SH-SY5Y (cell line): ENCODE measurements around the gene ARG2.

Source experiments
- GATA2 ChIP-seq: IDR thresholded peaks from 2 replicates; pipeline ENCODE4 v1.6.1; 2011; ENCODE audit warnings: mild to moderate bottlenecking, low read depth, low read length
- GATA3 ChIP-seq: IDR thresholded peaks from 2 replicates; pipeline ENCODE4 v1.6.1; 2011; ENCODE audit warnings: low read depth, mild to moderate bottlenecking, low read length, moderate library complexity

Gene ARG2

DNA sequence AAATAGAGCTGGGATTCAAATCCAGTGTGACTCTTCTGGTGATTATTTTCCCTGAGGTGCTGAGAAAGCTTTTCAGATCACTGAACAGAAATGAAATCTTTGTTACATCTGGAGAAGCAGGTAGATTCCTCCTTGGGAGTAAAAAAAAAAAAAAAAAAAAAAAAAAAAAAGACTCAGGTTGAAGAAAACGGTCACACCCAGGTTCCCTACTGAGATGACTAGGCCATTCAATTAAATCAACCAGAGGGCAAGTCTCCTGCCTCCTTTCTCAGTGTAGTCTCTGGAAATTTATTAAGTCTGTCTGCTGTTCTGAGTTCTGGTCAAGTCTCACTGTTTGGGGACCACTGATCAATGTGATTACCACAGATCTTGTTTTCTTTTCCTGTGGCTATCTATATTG, 24.0 kb downstream of the ARG2 start:
- TF ChIP-seq GATA3 (no peak), GATA2 (no peak)

- TF ChIP-seq GATA2 (no peak), GATA3 (no peak)
These were observed 24.7 kb downstream of the ARG2 start for GRCh38 chr14:67644428-67644827.

GRCh38 chr14:67645414-67645813, 25.7 kb downstream of the ARG2 start:
- no peak for TF ChIP-seq GATA2
- no peak for TF ChIP-seq GATA3

GRCh38 chr14:67646131-67646530, 26.4 kb downstream of the ARG2 start:
- no peak for TF ChIP-seq GATA3
- no peak for TF ChIP-seq GATA2

DNA sequence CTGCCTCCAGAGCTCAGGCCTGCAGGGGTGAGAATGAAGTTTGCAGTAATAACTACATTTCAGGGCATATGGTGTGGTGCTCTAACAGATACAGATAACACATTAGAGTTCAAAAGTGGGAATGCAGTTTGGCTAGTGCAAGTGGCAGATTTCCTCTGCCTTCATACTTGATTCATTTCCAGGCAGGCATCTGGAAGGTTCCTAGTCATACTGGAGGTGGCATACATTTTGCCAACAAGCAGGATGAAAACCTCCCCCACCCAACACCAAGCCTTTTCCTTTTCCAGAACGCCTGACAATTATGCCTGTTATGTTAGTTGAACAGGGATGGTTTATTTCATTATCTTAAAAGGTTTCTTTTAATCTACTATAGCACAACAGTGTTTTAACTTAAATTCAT, 30.4 kb downstream of the ARG2 start:
- TF ChIP-seq GATA3 (no peak), GATA2 (no peak)

GRCh38 chr14:67650694-67651093, 31.0 kb downstream of the ARG2 start:
- TF ChIP-seq GATA3: no peak
- TF ChIP-seq GATA2: no peak

DNA sequence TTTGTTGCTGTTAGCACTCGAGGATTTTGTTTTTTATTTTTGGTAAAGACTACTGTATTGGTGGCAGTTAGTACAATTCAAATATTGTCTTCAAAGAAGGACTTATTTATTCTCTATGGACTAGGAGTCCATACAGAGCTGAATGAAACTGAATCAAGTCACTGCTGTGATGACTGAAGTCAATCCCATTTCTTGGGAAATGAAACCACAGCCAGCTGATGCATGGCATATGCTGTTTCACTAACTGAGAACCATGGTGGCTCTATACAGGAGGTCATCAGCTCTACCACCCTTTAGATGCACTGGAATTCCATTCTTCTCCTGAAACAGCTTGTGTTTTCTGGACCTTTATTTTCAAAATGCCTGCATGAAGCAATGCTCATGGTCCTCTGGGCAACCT, 32.5 kb downstream of the ARG2 start:
- TF ChIP-seq GATA3 (no peak), GATA2 (no peak)

DNA sequence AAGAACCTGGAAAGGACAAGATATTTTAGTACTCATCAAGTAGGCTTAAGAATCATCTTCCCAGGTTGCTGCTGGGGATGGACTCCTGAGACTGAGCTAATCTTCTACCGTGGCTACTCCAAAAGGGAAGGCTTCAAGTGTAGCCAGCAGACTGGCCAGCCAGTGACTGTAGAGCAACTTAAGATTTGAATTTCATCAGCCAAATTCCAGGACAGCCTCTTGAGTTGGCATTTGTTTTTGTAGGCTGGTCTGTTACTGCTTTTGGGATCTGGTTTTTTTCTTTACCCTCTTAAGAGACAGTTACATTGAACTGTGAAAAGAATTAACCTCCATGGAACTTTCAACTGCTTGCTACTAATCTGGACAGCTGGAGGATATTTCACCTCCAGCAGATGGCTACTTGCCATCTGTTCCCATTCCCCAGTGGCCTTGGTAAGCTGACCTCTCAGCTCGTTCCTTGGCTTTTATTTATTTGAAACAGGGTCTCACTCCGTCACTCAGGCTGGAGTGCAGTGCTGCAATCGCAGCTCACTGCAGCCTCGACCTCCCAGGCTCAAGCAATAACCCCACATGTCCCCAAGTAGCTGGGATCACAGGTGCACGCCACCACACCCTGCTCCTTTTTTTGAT, 34.0 kb downstream of the ARG2 start:
- no peak for TF ChIP-seq GATA3
- TF ChIP-seq GATA2: no peak

GRCh38 chr14:67663633-67664032, 43.9 kb downstream of the ARG2 start:
- no peak for TF ChIP-seq GATA3
- no peak for TF ChIP-seq GATA2

DNA sequence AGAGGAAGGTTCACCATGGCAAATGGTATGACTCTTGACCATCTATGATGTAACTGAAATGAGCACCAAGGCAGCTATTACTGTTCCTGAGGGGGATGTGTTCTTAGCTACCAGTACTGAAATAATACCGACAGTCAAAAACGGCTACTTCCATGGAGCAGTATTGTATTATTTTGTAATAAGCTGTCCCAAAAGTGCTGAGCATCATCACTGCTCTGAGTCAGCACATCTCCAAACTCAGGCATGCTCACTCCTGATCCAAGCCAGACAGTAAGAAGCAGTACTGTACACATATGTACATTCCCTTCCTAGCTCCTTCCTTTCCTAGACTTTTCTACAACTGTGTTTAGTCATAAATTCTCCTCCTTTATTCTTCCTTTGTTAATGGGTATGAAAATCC, 46.1 kb downstream of the ARG2 start:
- TF ChIP-seq GATA2 (no peak), GATA3 (no peak)

GRCh38 chr14:67666750-67667449, 47.2 kb downstream of the ARG2 start:
- no peak for TF ChIP-seq GATA3
- no peak for TF ChIP-seq GATA2

DNA sequence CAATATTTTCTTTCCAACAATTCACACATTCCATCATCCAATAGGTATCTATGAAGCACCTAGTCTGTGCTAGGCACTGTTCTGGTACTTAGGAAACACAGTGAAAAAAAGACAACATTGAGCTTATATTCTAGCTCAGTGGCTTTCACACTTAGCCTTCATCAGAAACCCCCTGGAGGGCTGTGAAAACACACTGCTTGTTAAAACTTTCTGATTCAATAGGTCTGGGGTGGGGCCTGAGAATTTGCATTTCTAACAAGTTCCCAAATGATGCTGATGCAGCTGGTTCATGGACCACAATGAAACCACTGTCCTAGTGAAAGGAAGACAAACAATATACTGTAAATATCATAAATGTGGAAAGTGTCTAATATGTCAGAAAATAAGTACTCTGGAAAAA, 48.8 kb downstream of the ARG2 start:
- TF ChIP-seq GATA3: no peak
- no peak for TF ChIP-seq GATA2

DNA sequence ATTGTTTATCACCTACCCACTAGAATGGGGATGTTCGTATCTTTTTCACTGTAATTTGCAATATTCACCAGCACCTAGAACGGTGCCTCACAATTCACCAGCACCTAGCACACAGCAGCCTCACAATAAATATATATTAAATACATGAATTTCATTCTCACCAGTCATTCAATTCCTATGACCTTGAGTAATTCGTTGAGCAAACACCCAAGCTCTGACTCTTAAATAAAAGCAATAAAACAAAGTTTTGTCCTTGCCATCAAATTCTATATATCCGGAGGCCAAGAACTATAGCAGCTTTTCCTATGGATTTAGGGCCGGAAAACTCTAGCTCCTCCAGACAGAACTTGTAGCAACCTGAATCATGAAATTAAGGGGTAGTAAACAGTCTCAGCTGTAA, 53.7 kb downstream of the ARG2 start:
- no peak for TF ChIP-seq GATA3
- no peak for TF ChIP-seq GATA2

- TF ChIP-seq GATA2 (no peak), GATA3 (no peak)
These were observed 54.4 kb downstream of the ARG2 start for GRCh38 chr14:67674139-67674479.

- TF ChIP-seq GATA3 (no peak), GATA2 (no peak)
These were observed 54.9 kb downstream of the ARG2 start, which contains the start of gene VTI1B for GRCh38 chr14:67674480-67675218. TSS of gene VTI1B (minus strand) at chr14:67674632. CDS start at chr14:67674489, 143 bp downstream.
